Heart left ventricle (tissue), 16 donors: ENCODE results near the gene WDR74. TPM values are rescaled to one million over a fixed set of nuclear protein-coding genes. Genes with fewer than 3 reads are reported as not detected.

Experiments used
- ATAC-seq, 4 donors: fragments of 200-7000 bp; cut with Tn5 transposase; one replicate each; pipeline ENCODE4 v1.9.1; 2020 to 2022; ENCODE audit warnings: moderate library complexity in 4 of 4, mild to moderate bottlenecking in 3 of 4, moderate number of reproducible peaks in 1 of 4
- DNase-seq, 5 donors: peaks; one replicate each; pipeline ENCODE4 v3.0.0-alpha.2; 2020
- H3K27ac ChIP-seq, 12 donors: fragments of 200-600 bp; sonication (generic) in 4 of 12; one replicate each; pipeline versions ENCODE4 v1.5.0 to v1.8.0; 2016 to 2022; ENCODE audit warnings: mild to moderate bottlenecking in 2 of 12
- H3K27me3 ChIP-seq, 9 donors: fragments of 200-600 bp; sonication (generic) in 2 of 9; one replicate each; pipeline versions ENCODE4 v1.5.1 to v1.8.0; 2016 to 2022; ENCODE audit warnings: mild to moderate bottlenecking in 3 of 9
- H3K36me3 ChIP-seq, 9 donors: fragments of 200-600 bp; sonication (generic) in 2 of 9; one replicate each; pipeline versions ENCODE4 v1.5.0 to v1.8.0; 2018 to 2022; ENCODE audit warnings: mild to moderate bottlenecking in 2 of 9
- H3K4me1 ChIP-seq, 12 donors: fragments of 200-600 bp; sonication (generic) in 4 of 12; one replicate each; pipeline versions ENCODE4 v1.5.0 to v1.8.0; 2016 to 2022; ENCODE audit warnings: mild to moderate bottlenecking in 3 of 12
- H3K4me3 ChIP-seq, 12 donors: fragments of 200-600 bp; sonication (generic) in 4 of 12; one replicate each; pipeline versions ENCODE4 v1.5.0 to v1.8.0; 2017 to 2022; ENCODE audit warnings: mild to moderate bottlenecking in 9 of 12, moderate library complexity in 4 of 12
- H3K9me3 ChIP-seq, 12 donors: fragments of 200-600 bp; sonication (generic) in 4 of 12; one replicate each; pipeline versions ENCODE4 v1.5.0 to v1.8.0; 2016 to 2022; ENCODE audit warnings: mild to moderate bottlenecking in 1 of 12
- CTCF ChIP-seq, 12 donors: fragments of 200-600 bp; sonication (generic) in 4 of 12; IDR thresholded peaks; one replicate each; pipeline versions ENCODE4 v1.5.0 to v1.8.0; 2018 to 2022; ENCODE audit warnings: antibody characterized with exemption in 12 of 12, mild to moderate bottlenecking in 5 of 12
- POLR2A ChIP-seq, 2 donors: fragments of 450-650 bp; IDR thresholded peaks; one replicate each; pipeline ENCODE4 v1.6.1; 2017; ENCODE audit warnings: antibody characterized with exemption in 2 of 2, mild to moderate bottlenecking in 2 of 2, moderate library complexity in 2 of 2
- WGBS, 4 donors: extraction: QIAGEN DNeasy Blood & Tissue Kit in 2 of 4; methylation state at CpG; one replicate each; pipeline versions ENCODE4 v1.1.5 to v1.1.7; 2013 to 2018; 5-methylcytosine and 5-hydroxymethylcytosine counted together
- intact Hi-C, 10 donors: fragments of 100-400 bp; cut with DNase I; formaldehyde crosslinking; loops; one replicate each; pipeline versions ENCODE4 v1.11.1 to v1.14.2; 2022
- polyA plus RNA-seq, 2 donors: library from polyadenylated mRNA; stranded (reverse); fragments of 200-250 nt; gene quantifications; one replicate each; pipeline ENCODE4 v1.2.3, GENCODE V29; 2013
- total RNA-seq, 9 donors: library from RNA; depleted of rRNA in 2 of 9; stranded (reverse); fragments of >200 nt in 2 of 9; fragmentation: NEBNext Ultra II Directional in 3 of 9; extraction: Animal tissue kit (Norgen Biotek cat#: 25700) in 3 of 9; gene quantifications; one replicate each; pipeline versions ENCODE4 v1.1.0 to v1.2.4, GENCODE V29; 2016 to 2023
- donor health status: ischemic (EF 13 %, LVEDD 7.1; RV severe dilation, severe dysfunction).
- donor health status: healthy with polysubstance abuse.
- donor health status: DM: no; HTN: yes; CAD: no.
- donor health status: DM: no; HTN: no; CAD: no.
- donor health status: ischemic (EF 25% LVEDD 6.9; RV normal size, moderate dysfunction).
- donor health status: ischemic (EF 25% LVEDD 5.7; RV mildly dilated, moderate dysfunction).
- donor health status: healthy.
- donor health status: DM: yes; HTN: yes; CAD: no.
- donor health status: ischemic (EF 35%, LVEDD 5.7; RV mildly dilated, moderate dysfunction).
- donor health status: nonischemic (EF 11% LVEDD 7.7; RV severe dilation, severe dysfunction).
- donor health status: DM: yes; HTN: yes; CAD: no.
- donor health status: PGD.
- donor health status: ischemic (EF 29% LVEDD 5.4; RV normal size, mild dysfunction).
- donor health status: nonischemic (EF 23%, LVEDD 6.1; RV moderate dilation, normal function).

Gene WDR74
- total and polyA plus RNA-seq, 11 donors, result 19.2 to 70.6 (median 28.1) TPM

- Histone ChIP-seq H3K4me3 (peak overlapping the region; percentile 80 to 100 (median 96)), H3K9me3 (no peaks in the 10 kb centered on the region), H3K27ac (peak overlapping the region; percentile 93 to 100 (median 99)), H3K4me1 (peaks cover 13 to 60% (median 40%) of the 10 kb centered on the region in 12 donors), H3K36me3 (peaks cover 0 to 47% (median 44%) of the 10 kb centered on the region in 9 donors), H3K27me3 (no peaks in the 10 kb centered on the region)
- ATAC-seq, result peak; percentile 68 to 84 (median 81)
- DNase-seq, result peak; percentile 92 to 96 (median 94)
- intact Hi-C loops, result loop anchor here in 2 of 10 donors (2.0 to 5.0 kb wide), 2 partner anchors 41 to 95 kb away; partner anchors contain the start of gene TMEM179B (in 1 of the 2)
- TF ChIP-seq CTCF (IDR thresholded peaks at IDR 0.05), result peak in 2 of 12 donors; percentile 2 to 17
- TF ChIP-seq POLR2A (IDR thresholded peaks at IDR 0.05), result no peak
- 5 to 6% (median 5%) methylated on average over 19 to 21 of the region's 21 CpGs for WGBS, 4 donors
These were observed 42.4 kb upstream of the WDR74 start for GRCh38 chr11:62881579-62882430.

GRCh38 chr11:62880803-62881578, 41.6 kb upstream of the WDR74 start, which contains the start of gene SLC3A2:
SLC3A2 (plus strand) TSS chr11:62880896; CDS start chr11:62881024, 128 bp downstream.
- Histone ChIP-seq H3K36me3 (peaks cover 0 to 39% (median 36%) of the 10 kb centered on the region in 9 donors), H3K9me3 (no peaks in the 10 kb centered on the region), H3K27ac (peak within 1 kb of the TSS; percentile 93 to 100 (median 99)), H3K4me1 (peaks cover 13 to 53% (median 40%) of the 10 kb centered on the region in 12 donors), H3K4me3 (peak within 1 kb of the TSS; percentile 80 to 100 (median 96)), H3K27me3 (no peaks in the 10 kb centered on the region)
- peak; percentile 90 to 94 (median 92) for ATAC-seq
- TF ChIP-seq CTCF (IDR thresholded peaks at IDR 0.05), result peak; percentile 49 to 93 (median 80)
- TF ChIP-seq POLR2A (IDR thresholded peaks at IDR 0.05), result peak; percentile 95 to 98
- DNase-seq, result peak; percentile 88 to 93 (median 90)
- 0 to 1% (median 0%) methylated on average over 38 to 69 of the region's 69 CpGs for WGBS, 4 donors
- intact Hi-C loops, result loop anchor here in 2 of 10 donors (2.0 to 5.0 kb wide), 2 partner anchors 40 to 94 kb away; partner anchors contain the start of gene TMEM179B (in 1 of the 2)

- H3K27me3 ChIP-seq, result no peaks in the 10 kb centered on the region
- intact Hi-C loops, result loop anchor here in 2 of 10 donors (2.0 to 5.0 kb wide), 2 partner anchors 40 to 93 kb away; partner anchors contain the start of gene TMEM179B (in 1 of the 2)
- H3K4me1 ChIP-seq, result peaks cover 13 to 50% (median 40%) of the 10 kb centered on the region in 12 donors
- H3K27ac ChIP-seq, result peak overlapping the region; percentile 93 to 100 (median 99)
- peak overlapping the region; percentile 80 to 100 (median 96) for H3K4me3 ChIP-seq
- DNase-seq, result peak in 3 of 5 donors; percentile 67 to 77 (median 68)
- TF ChIP-seq POLR2A (IDR thresholded peaks at IDR 0.05), result no peak
- no peak for TF ChIP-seq CTCF (IDR thresholded peaks at IDR 0.05)
- peak; percentile 31 to 53 (median 34) for ATAC-seq
- peaks cover 0 to 32% (median 29%) of the 10 kb centered on the region in 9 donors for H3K36me3 ChIP-seq
- H3K9me3 ChIP-seq, result no peaks in the 10 kb centered on the region
- 0 to 1% (median 1%) methylated on average over 16 of the region's 16 CpGs for WGBS, 4 donors
These were observed 40.9 kb upstream of the WDR74 start for GRCh38 chr11:62880231-62880802.
